ENCODE data around the gene PIGH.

- no peak for TF ChIP-seq CTCF (IDR thresholded peaks at IDR 0.05)
- no peak for TF ChIP-seq POLR2A (IDR thresholded peaks at IDR 0.05)
Observed at GRCh38 chr14:67623114-67623513, 23.0 kb upstream of the PIGH start.
